SK-N-SH (cell line): ENCODE measurements around the gene ZNF79. TPM values are rescaled to one million over a fixed set of nuclear protein-coding genes. Genes with fewer than 3 reads are reported as not detected.

ENCODE experiments used
- CTCF ChIA-PET: fragments of 300-600, 350-600 bp; formaldehyde crosslinking; extraction: SDS; loops from one replicate; lab custom pipeline; 2021; lab: Yijun Ruan, JAX
- POLR2A ChIA-PET: fragments of 350-600 bp; sonication (Branson Sonifier 250); formaldehyde crosslinking; extraction: SDS; loops from one replicate; lab custom pipeline; 2020; ENCODE audit warnings: antibody characterized with exemption, inconsistent platforms; lab: Yijun Ruan, JAX
- DNase-seq: peaks from one replicate; pipeline ENCODE4 v3.0.0; 2012
- H2AFZ ChIP-seq: fragments of 200-600 bp; sonication (generic); 2 replicates; pipeline ENCODE4 v1.8.1; 2016; ENCODE audit warnings: antibody characterized with exemption, mild to moderate bottlenecking, low read depth
- H3F3A ChIP-seq: fragments of 200-600 bp; sonication (generic); replicated peaks from 2 replicates; pipeline ENCODE3; 2016; ENCODE audit warnings: antibody characterized with exemption, mild to moderate bottlenecking; ENCODE audit not compliant: insufficient read depth
- H3K27ac ChIP-seq, 2 experiments: fragments of 200-500 bp in 1 of 2; fragments of 200-600 bp in 1 of 2; sonication (Bioruptor generic) in 1 of 2; sonication (generic), shearing (Covaris generic) in 1 of 2; 2 replicates each; pipeline versions ENCODE4 v1.5.1 to v1.6.1; 2014 to 2016; ENCODE audit warnings: low read depth in 2 of 2, inconsistent platforms in 1 of 2, low read length in 1 of 2, mild to moderate bottlenecking in 1 of 2, mixed read lengths in 1 of 2
- H3K27me3 ChIP-seq: fragments of 200-600 bp; sonication (generic), shearing (Covaris generic); 2 replicates; pipeline ENCODE4 v1.6.1; 2016; ENCODE audit warnings: mixed run types; ENCODE audit not compliant: insufficient read depth
- H3K36me3 ChIP-seq, 2 experiments: fragments of 200-500 bp in 1 of 2; fragments of 200-600 bp in 1 of 2; sonication (Bioruptor generic) in 1 of 2; sonication (generic) in 1 of 2; replicated peaks in 1 of 2; 2 replicates each; pipeline versions ENCODE3 to v1.5.1; 2014 to 2016; ENCODE audit warnings: low read length in 1 of 2, mild to moderate bottlenecking in 1 of 2; ENCODE audit not compliant: insufficient read depth in 2 of 2, control insufficient read depth in 1 of 2
- H3K4me1 ChIP-seq, 2 experiments: fragments of 200-500 bp in 1 of 2; fragments of 200-600 bp in 1 of 2; sonication (Bioruptor generic) in 1 of 2; sonication (generic), shearing (Covaris generic) in 1 of 2; 2 replicates each; pipeline versions ENCODE4 v1.5.1 to v1.6.1; 2014 to 2016; ENCODE audit warnings: low read depth in 1 of 2, low read length in 1 of 2, mixed run types in 1 of 2; ENCODE audit not compliant: insufficient read depth in 2 of 2, control insufficient read depth in 1 of 2
- H3K4me2 ChIP-seq: fragments of 200-600 bp; sonication (generic), shearing (Covaris generic); 2 replicates; pipeline ENCODE4 v1.6.1; 2017; ENCODE audit warnings: mixed run types
- H3K4me3 ChIP-seq, 2 experiments: fragments of 200-500 bp in 1 of 2; fragments of 200-600 bp in 1 of 2; sonication (Bioruptor generic) in 1 of 2; sonication (generic), shearing (Covaris generic) in 1 of 2; 2 replicates each; pipeline versions ENCODE4 v1.5.1 to v1.8.1; 2014 to 2016; ENCODE audit warnings: low read depth in 2 of 2, inconsistent platforms in 1 of 2, low read length in 1 of 2, mild to moderate bottlenecking in 1 of 2, mixed read lengths in 1 of 2, moderate library complexity in 1 of 2
- H3K79me2 ChIP-seq: fragments of 200-600 bp; sonication (generic); 2 replicates; pipeline ENCODE4 v1.8.1; 2017; ENCODE audit warnings: mild to moderate bottlenecking; ENCODE audit not compliant: insufficient read depth
- H3K9ac ChIP-seq: fragments of 200-600 bp; sonication (generic); 2 replicates; pipeline ENCODE4 v1.6.1; 2017; ENCODE audit warnings: mixed run types
- H3K9me2 ChIP-seq: fragments of 200-600 bp; sonication (generic); 2 replicates; pipeline ENCODE4 v1.6.1; 2017; ENCODE audit warnings: mixed run types
- H3K9me3 ChIP-seq: fragments of 200-600 bp; sonication (generic); 2 replicates; pipeline ENCODE4 v1.6.1; 2017; ENCODE audit warnings: mixed run types, mild to moderate bottlenecking, moderate library complexity
- H4K20me1 ChIP-seq: fragments of 200-600 bp; sonication (generic); 2 replicates; pipeline ENCODE4 v1.6.1; 2017; ENCODE audit warnings: mild to moderate bottlenecking, mixed run types; ENCODE audit not compliant: insufficient read depth
- EP300 ChIP-seq, 2 experiments: IDR thresholded peaks; 2 replicates each; pipeline versions ENCODE4 v1.4.0 to v1.6.1; 2012; ENCODE audit warnings: borderline replicate concordance in 1 of 2, low read depth in 1 of 2, low read length in 1 of 2
- FOXJ3 ChIP-seq: sonication (generic); formaldehyde crosslinking; IDR thresholded peaks from 2 replicates; pipeline ENCODE4 v1.5.1; 2020; ENCODE audit warnings: mild to moderate bottlenecking, missing genetic modification reagents
- MEF2A ChIP-seq: IDR thresholded peaks from 2 replicates; pipeline ENCODE4 v1.4.0; 2012; ENCODE audit warnings: low read depth, borderline replicate concordance
- MXI1 ChIP-seq: IDR thresholded peaks from 2 replicates; pipeline ENCODE4 v1.6.1; 2012; ENCODE audit warnings: mild to moderate bottlenecking, low read depth, low read length, improper control_type of control experiment
- WGBS: methylation state at CpG from one replicate; pipeline ENCODE4 v1.1.6; 2017; ENCODE audit warnings: low lambda C conversion rate; 5-methylcytosine and 5-hydroxymethylcytosine counted together
- polyA plus RNA-seq, 3 experiments: library from polyadenylated mRNA; depleted of rRNA; stranded (reverse); fragments of >200 nt; gene quantifications; 2 replicates each; pipeline ENCODE4 v1.2.3, GENCODE V29; 2012
- TF ChIP-seq, protein P1 (sequence below): IDR thresholded peaks from 2 replicates; pipeline ENCODE4 v1.4.0; 2012; ENCODE audit warnings: low read depth, borderline replicate concordance
- TF ChIP-seq, protein P2 (sequence below): IDR thresholded peaks from 2 replicates; pipeline ENCODE4 v1.4.0; 2012; ENCODE audit warnings: low read depth
- TF ChIP-seq, protein P3 (sequence below): fragments of 150-350 bp; IDR thresholded peaks from 2 replicates; pipeline ENCODE4 v1.6.1; 2017; ENCODE audit warnings: antibody characterized with exemption, low read length, low read depth, borderline replicate concordance

Gene ZNF79
- polyA plus RNA-seq, 1 of the 3 experiments (the other 2 are of a cell fraction) = 4.6 TPM

DNA sequence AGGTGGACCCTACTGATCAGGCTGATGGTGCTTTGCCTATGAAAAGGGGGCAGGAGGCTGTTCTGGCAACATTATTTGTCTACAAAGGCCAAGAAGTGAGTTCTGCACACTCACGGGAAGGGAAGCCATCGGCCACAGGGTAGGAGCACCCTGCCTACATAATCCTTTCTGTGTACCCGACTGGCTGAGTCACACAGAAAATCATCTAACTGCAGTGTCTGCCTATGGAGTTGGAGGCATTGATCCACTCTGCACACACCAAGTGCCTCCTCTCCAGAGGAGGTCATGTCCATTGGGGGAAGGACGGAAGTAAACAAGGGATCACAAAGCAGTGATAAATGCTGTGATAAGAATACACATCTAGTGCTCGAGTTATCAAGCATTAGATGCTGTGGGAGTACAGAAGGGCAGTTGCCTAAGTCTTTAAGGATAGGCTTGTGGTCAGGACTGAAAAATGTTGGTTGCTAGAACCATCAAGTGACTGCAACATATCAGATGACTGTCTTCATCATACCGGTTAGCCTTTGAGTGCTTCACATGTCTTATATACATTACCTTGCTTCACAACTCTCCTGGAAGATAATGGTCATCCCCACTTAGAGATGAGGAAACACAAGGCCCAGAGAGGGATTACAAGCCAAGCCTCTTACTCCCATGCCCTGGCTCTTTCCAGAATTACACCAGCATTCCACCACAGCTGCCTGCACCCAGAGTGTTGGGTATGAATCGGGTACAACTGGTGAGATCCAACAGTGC lies 28.5 kb upstream of the ZNF79 start:
- peak overlapping the region; percentile 90; the same call in 1 of the 2 replicates for H2AFZ ChIP-seq
- POLR2A ChIA-PET = interaction anchor here (1.6 kb wide), 1 partner anchor 56 kb away, joined by 6 read pairs; the partner anchor contains the start of genes LRSAM1 and RPL12
- H3K4me3 ChIP-seq = peak overlapping the region; percentile 60 to 62; a peak in 1 of 4 replicates

DNA sequence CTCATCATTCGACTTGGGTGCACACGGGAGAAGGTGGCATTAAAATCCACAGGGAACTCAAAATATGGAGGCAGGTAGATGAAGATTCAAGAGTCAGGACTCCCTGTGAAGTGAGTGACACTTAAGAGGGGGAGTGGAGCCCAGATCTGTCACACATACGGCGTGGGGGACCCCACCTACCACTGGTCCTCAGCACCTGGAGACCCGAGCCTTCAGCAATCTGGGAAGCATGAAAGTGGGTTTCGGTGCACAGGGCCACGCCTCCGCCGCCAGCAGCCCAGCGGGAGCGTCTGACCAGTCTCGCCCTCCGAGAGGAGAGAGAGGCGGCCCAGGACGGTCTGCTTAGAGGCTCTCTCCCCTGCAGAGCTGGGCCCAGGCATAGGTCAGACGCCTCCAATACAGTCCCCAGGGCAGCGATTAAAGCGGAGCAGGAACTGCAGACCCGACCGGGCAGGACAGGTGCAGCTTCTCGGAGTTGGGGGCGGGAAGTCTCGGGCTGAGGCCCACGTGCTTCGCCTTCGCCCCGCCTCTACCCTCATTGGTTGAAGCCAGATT lies 27.9 kb upstream of the ZNF79 start:
- Histone ChIP-seq H3K79me2 (peaks cover 17% of the 10 kb centered on the region), H2AFZ (peak overlapping the region; percentile 90; the same call in 1 of the 2 replicates), H3K9me2 (no peaks in the 10 kb centered on the region), H3K36me3 (no peaks in the 10 kb centered on the region), H3K4me3 (peak overlapping the region; percentile 60 to 62), H3K9me3 (no peaks in the 10 kb centered on the region), H3K27ac (no peak overlapping the region), H3K4me2 (peak overlapping the region; percentile 82), H3F3A (peaks cover 10% of the 10 kb centered on the region), H4K20me1 (peaks cover 6% of the 10 kb centered on the region; the same call in 1 of the 2 replicates), H3K4me1 (peaks cover 7 to 18% of the 10 kb centered on the region in 2 experiments; a peak in 1 of 4 replicates), H3K9ac (no peak overlapping the region), H3K27me3 (no peaks in the 10 kb centered on the region)
- ChIA-PET CTCF (interaction anchor here (0.8 to 2.1 kb wide), 8 partner anchors 10 to 455 kb away, joined by 3 to 17 read pairs (median 4); no protein-coding TSS in a partner anchor), POLR2A (interaction anchor here (0.5 to 1.6 kb wide), 5 partner anchors 27 to 1064 kb away, joined by 3 to 6 read pairs (median 3); partner anchors contain the start of genes LRSAM1, RPL12 and ZNF79)
- WGBS = 8% methylated on average over 10 of the region's 27 CpGs
- no peak for DNase-seq
- TF ChIP-seq FOXJ3 (no peak), MEF2A (no peak), MXI1 (peak; percentile 97), EP300 (IDR thresholded peaks at IDR 0.05; ENCODE audit: borderline replicate concordance in 1 of 2, low read depth in 1 of 2, low read length in 1 of 2) (no peak)
- TF ChIP-seq, protein P1, sequence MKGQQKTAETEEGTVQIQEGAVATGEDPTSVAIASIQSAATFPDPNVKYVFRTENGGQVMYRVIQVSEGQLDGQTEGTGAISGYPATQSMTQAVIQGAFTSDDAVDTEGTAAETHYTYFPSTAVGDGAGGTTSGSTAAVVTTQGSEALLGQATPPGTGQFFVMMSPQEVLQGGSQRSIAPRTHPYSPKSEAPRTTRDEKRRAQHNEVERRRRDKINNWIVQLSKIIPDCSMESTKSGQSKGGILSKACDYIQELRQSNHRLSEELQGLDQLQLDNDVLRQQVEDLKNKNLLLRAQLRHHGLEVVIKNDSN = peak; percentile 86
- TF ChIP-seq, protein P2, sequence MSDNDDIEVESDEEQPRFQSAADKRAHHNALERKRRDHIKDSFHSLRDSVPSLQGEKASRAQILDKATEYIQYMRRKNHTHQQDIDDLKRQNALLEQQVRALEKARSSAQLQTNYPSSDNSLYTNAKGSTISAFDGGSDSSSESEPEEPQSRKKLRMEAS = peak; percentile 99
- TF ChIP-seq, protein P3, sequence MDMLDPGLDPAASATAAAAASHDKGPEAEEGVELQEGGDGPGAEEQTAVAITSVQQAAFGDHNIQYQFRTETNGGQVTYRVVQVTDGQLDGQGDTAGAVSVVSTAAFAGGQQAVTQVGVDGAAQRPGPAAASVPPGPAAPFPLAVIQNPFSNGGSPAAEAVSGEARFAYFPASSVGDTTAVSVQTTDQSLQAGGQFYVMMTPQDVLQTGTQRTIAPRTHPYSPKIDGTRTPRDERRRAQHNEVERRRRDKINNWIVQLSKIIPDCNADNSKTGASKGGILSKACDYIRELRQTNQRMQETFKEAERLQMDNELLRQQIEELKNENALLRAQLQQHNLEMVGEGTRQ = 0 out of 2 replicates have a peak, but pooled peaks have one; percentile 58

More for the DNA sequence above, 28.5 kb upstream of the ZNF79 start:
- Histone ChIP-seq H3K79me2 (peaks cover 17% of the 10 kb centered on the region), H3K9me3 (no peaks in the 10 kb centered on the region), H3K9me2 (no peaks in the 10 kb centered on the region), H3K27me3 (no peaks in the 10 kb centered on the region), H3K27ac (no peak overlapping the region), H3K4me2 (peak overlapping the region; percentile 82), H3K4me1 (peaks cover 7 to 18% of the 10 kb centered on the region in 2 experiments; a peak in 1 of 4 replicates), H3K36me3 (no peaks in the 10 kb centered on the region), H3F3A (peaks cover 10% of the 10 kb centered on the region)
- 85% methylated on average over 7 of the region's 7 CpGs for WGBS
- DNase-seq = no peak
- TF ChIP-seq, protein P2 = no peak
- TF ChIP-seq, all 33 proteins: peak for 0
- peaks cover 6% of the 10 kb centered on the region; the same call in 1 of the 2 replicates for H4K20me1 ChIP-seq
- CTCF ChIA-PET = no interaction called here
- H3K9ac ChIP-seq = no peak overlapping the region
